SK-N-MC (cell line): ENCODE measurements around the gene UBA5.

Experiments used
- EZH2 ChIP-seq: fragments of 200-600 bp; sonication (generic); IDR thresholded peaks from one replicate; pipeline ENCODE4 v1.6.1; 2017; ENCODE audit warnings: antibody characterized with exemption
- FOXP2 ChIP-seq: optimal IDR thresholded peaks from 2 replicates; pipeline ENCODE3; 2011; ENCODE audit warnings: mild to moderate bottlenecking, moderate library complexity; ENCODE audit not compliant: insufficient read depth; ENCODE audit errors: extremely low read length, control extremely low read depth
- POLR2AphosphoS5 ChIP-seq: IDR thresholded peaks from 2 replicates; pipeline ENCODE4 v1.6.1; 2012; ENCODE audit warnings: mild to moderate bottlenecking, low read depth, low read length, borderline replicate concordance

DNA sequence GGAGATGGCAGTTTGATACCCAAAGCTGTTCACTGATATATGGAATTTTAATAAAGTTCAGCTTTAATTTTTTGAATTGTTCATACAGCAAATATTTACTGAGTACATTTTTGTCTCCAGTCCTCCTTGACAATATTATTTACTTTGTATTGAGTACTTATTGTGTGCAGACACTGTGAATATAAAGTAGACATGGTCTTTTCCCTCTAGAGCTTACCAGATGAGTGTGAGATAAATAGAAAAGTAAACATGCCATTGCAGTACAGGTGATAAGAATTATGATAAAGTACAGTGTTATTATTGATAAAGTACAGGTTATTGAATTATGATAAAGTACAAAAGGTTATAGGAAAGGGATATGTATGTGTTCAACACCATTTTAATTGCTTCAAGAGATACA, 2.1 kb downstream of the UBA5 start:
- no peak for TF ChIP-seq POLR2AphosphoS5
- no peak for TF ChIP-seq EZH2
- TF ChIP-seq FOXP2: no peak
